GM06990 (cell line): ENCODE data around the gene PDE1A.

ENCODE experiments used
- DNase-seq: peaks from one replicate; pipeline ENCODE4 v3.0.0-alpha.2; 2011; ENCODE audit not compliant: insufficient read length; ENCODE audit errors: extremely low read depth
- H3K27me3 ChIP-seq: replicated peaks from 2 replicates; pipeline ENCODE4 v1.6.0; 2011; ENCODE audit warnings: low read length; ENCODE audit not compliant: control insufficient read depth, insufficient read depth
- H3K36me3 ChIP-seq: 2 replicates; pipeline ENCODE4 v1.5.1; 2011; ENCODE audit warnings: low read length; ENCODE audit not compliant: control insufficient read depth, insufficient read depth
- H3K4me3 ChIP-seq: replicated peaks from 2 replicates; pipeline ENCODE4 v1.5.1; 2011; ENCODE audit warnings: low read depth, mild to moderate bottlenecking, control low read depth, low read length
- CTCF ChIP-seq: IDR thresholded peaks from 2 replicates; pipeline ENCODE4 v1.5.1; 2011; ENCODE audit warnings: low read length, control low read depth, mild to moderate bottlenecking, inconsistent platforms; ENCODE audit not compliant: insufficient read depth, poor library complexity, severe bottlenecking

PDE1A gene

GRCh38 chr2:182228741-182229140, 198.1 kb downstream of the PDE1A start:
- Histone ChIP-seq H3K4me3 (no peak overlapping the region), H3K36me3 (no peaks in the 10 kb centered on the region), H3K27me3 (no peaks in the 10 kb centered on the region)
- TF ChIP-seq CTCF: no peak
- DNase-seq: no peak

- TF ChIP-seq CTCF: no peak
- DNase-seq: no peak
Measured at GRCh38 chr2:182228073-182228473, 198.8 kb downstream of the PDE1A start.

GRCh38 chr2:182226807-182227206, 200.0 kb downstream of the PDE1A start:
- H3K27me3 ChIP-seq: no peaks in the 10 kb centered on the region
- no peak for DNase-seq
- H3K4me3 ChIP-seq: no peak overlapping the region
- TF ChIP-seq CTCF: no peak
- H3K36me3 ChIP-seq: no peaks in the 10 kb centered on the region

More at GRCh38 chr2:182228073-182228473, 198.8 kb downstream of the PDE1A start:
- Histone ChIP-seq H3K36me3 (no peaks in the 10 kb centered on the region), H3K27me3 (no peaks in the 10 kb centered on the region), H3K4me3 (no peak overlapping the region)

GRCh38 chr2:182224669-182225068, 202.2 kb downstream of the PDE1A start:
- TF ChIP-seq CTCF: no peak
- no peak overlapping the region for H3K4me3 ChIP-seq

GRCh38 chr2:182220998-182221397, 205.8 kb downstream of the PDE1A start:
- no peaks in the 10 kb centered on the region for H3K27me3 ChIP-seq
- no peak for DNase-seq
- H3K4me3 ChIP-seq: no peak overlapping the region
- H3K36me3 ChIP-seq: no peaks in the 10 kb centered on the region
- TF ChIP-seq CTCF: no peak

More at GRCh38 chr2:182224669-182225068, 202.2 kb downstream of the PDE1A start:
- Histone ChIP-seq H3K27me3 (no peaks in the 10 kb centered on the region), H3K36me3 (no peaks in the 10 kb centered on the region)
- DNase-seq: no peak

- H3K36me3 ChIP-seq: no peaks in the 10 kb centered on the region
- TF ChIP-seq CTCF: no peak
- H3K27me3 ChIP-seq: no peaks in the 10 kb centered on the region
- no peak for DNase-seq
- H3K4me3 ChIP-seq: no peak overlapping the region
Measured at GRCh38 chr2:182220335-182220734, 206.5 kb downstream of the PDE1A start.
